GM12878 (cell line): ENCODE measurements around the gene SUGCT. TPM values are rescaled to one million over a fixed set of nuclear protein-coding genes. Genes with fewer than 3 reads are reported as not detected.

Source experiments
- ATAC-seq: fragments of 200-7000 bp; cut with Tn5 transposase; 3 replicates; pipeline ENCODE4 v1.9.1; 2020; ENCODE audit warnings: mild to moderate bottlenecking, moderate library complexity
- BruUV-seq: library from RNA; stranded (reverse); fragments of 400-500 nt; replicated peaks from 2 replicates; lab custom pipeline; 2021; lab: Mats Ljungman, UMichigan
- CTCF ChIA-PET: fragments of 300-600 bp; sonication (Branson Sonifier 250); formaldehyde crosslinking; extraction: SDS; loops from one replicate; lab custom pipeline; 2021; ENCODE audit warnings: inconsistent platforms; lab: Yijun Ruan, JAX
- POLR2A ChIA-PET: fragments of 350-600 bp; formaldehyde crosslinking; extraction: SDS; loops from one replicate; lab custom pipeline; 2021; ENCODE audit warnings: inconsistent platforms; lab: Charles Lee
- RAD21 ChIA-PET: fragments of 300-600 bp; sonication (Branson Sonifier 250); formaldehyde crosslinking; loops from one replicate; lab custom pipeline; 2023; ENCODE audit warnings: antibody characterized with exemption; ENCODE audit not compliant: unreplicated experiment; lab: Charles Lee
- SMC1A ChIA-PET: fragments of 300-600 bp; sonication (Branson Sonifier 250); formaldehyde crosslinking; loops from one replicate; lab custom pipeline; 2023; ENCODE audit not compliant: unreplicated experiment, uncharacterized antibody; lab: Charles Lee
- DNase-seq: peaks from one replicate; pipeline ENCODE4 v3.0.0-alpha.2; 2011; ENCODE audit warnings: low read depth, low spot score
- FAIRE-seq: peaks from 3 replicates; lab custom pipeline; 2011; peaks lifted over from hg19 to GRCh38; lab: Jason Lieb, UNC
- H2AFZ ChIP-seq: 2 replicates; pipeline ENCODE4 v1.6.0; 2011; ENCODE audit warnings: low read depth, low read length, control low read depth; ENCODE audit not compliant: control insufficient read depth
- H3K27ac ChIP-seq: 2 replicates; pipeline ENCODE4 v1.5.1; 2011; ENCODE audit warnings: control low read depth; ENCODE audit not compliant: control insufficient read depth, insufficient read depth
- H3K27me3 ChIP-seq, 2 experiments: replicated peaks in 1 of 2; 2 replicates each; pipeline versions ENCODE4 v1.6.0 to v1.6.1; 2011; ENCODE audit warnings: low read length in 1 of 2; ENCODE audit not compliant: control insufficient read depth in 2 of 2, insufficient read depth in 2 of 2
- H3K36me3 ChIP-seq, 2 experiments: 2 replicates each; pipeline ENCODE4 v1.5.1; 2011; ENCODE audit warnings: low read length in 1 of 2; ENCODE audit not compliant: control insufficient read depth in 2 of 2, insufficient read depth in 2 of 2
- H3K4me1 ChIP-seq: 2 replicates; pipeline ENCODE4 v1.6.1; 2011; ENCODE audit warnings: mild to moderate bottlenecking, low read length, moderate library complexity, mixed read lengths; ENCODE audit not compliant: control insufficient read depth, insufficient read depth
- H3K4me2 ChIP-seq: 2 replicates; pipeline ENCODE4 v1.6.0; 2011; ENCODE audit warnings: control low read depth; ENCODE audit not compliant: control insufficient read depth, insufficient read depth
- H3K4me3 ChIP-seq: fragments of 200-600 bp; sonication (generic); 2 replicates; pipeline ENCODE4 v1.5.1; 2016
- H3K79me2 ChIP-seq: 2 replicates; pipeline ENCODE4 v1.6.0; 2011; ENCODE audit warnings: low read length; ENCODE audit not compliant: control insufficient read depth, insufficient read depth
- H3K9ac ChIP-seq: 2 replicates; pipeline ENCODE4 v1.8.0; 2011; ENCODE audit warnings: low read length, control low read depth, mixed read lengths; ENCODE audit not compliant: control insufficient read depth, insufficient read depth
- H3K9me3 ChIP-seq: replicated peaks from 3 replicates; pipeline ENCODE4 v1.5.1; 2011; ENCODE audit warnings: mild to moderate bottlenecking, low read length; ENCODE audit not compliant: control insufficient read depth, insufficient read depth
- H4K20me1 ChIP-seq: 2 replicates; pipeline ENCODE4 v1.6.0; 2011; ENCODE audit not compliant: control insufficient read depth, insufficient read depth
- CEBPB ChIP-seq, 2 experiments: fragments of 150-350 bp in 1 of 2; IDR thresholded peaks; 2 replicates each; pipeline ENCODE4 v1.6.1; 2012 to 2014; ENCODE audit warnings: low read depth in 2 of 2, low read length in 2 of 2, borderline replicate concordance in 1 of 2, inconsistent platforms in 1 of 2
- EGR1 ChIP-seq, 2 experiments: IDR thresholded peaks; 1 replicate in 1 of 2; 2 replicates in 1 of 2; pipeline ENCODE4 v1.6.1; 2011 to 2012; ENCODE audit warnings: low read depth in 2 of 2, low read length in 2 of 2, borderline replicate concordance in 1 of 2, mild to moderate bottlenecking in 1 of 2, moderate library complexity in 1 of 2
- FOXK2 ChIP-seq: fragments of 450-650 bp; IDR thresholded peaks from 2 replicates; pipeline ENCODE4 v1.6.1; 2017; ENCODE audit warnings: mild to moderate bottlenecking, moderate library complexity
- SUZ12 ChIP-seq: fragments of 200-600 bp; sonication (generic); IDR thresholded peaks from one replicate; pipeline ENCODE4 v1.6.1; 2018; ENCODE audit warnings: antibody characterized with exemption, mild to moderate bottlenecking; ENCODE audit not compliant: unreplicated experiment
- ZNF217 ChIP-seq: fragments of 450-650 bp; IDR thresholded peaks from 2 replicates; pipeline ENCODE4 v1.6.1; 2017; ENCODE audit warnings: antibody characterized with exemption, mild to moderate bottlenecking
- in situ Hi-C: fragments of 300-500 bp; cut with MboI; formaldehyde crosslinking; loops from 9 replicates; pipeline ENCODE4 v1.14.3; 2018; ENCODE audit warnings: mixed read lengths
- intact Hi-C: fragments of 100-400 bp; cut with micrococcal nuclease; formaldehyde crosslinking; loops from one replicate; pipeline ENCODE4 v1.14.2; 2022; ENCODE audit not compliant: unreplicated experiment
- polyA plus RNA-seq, 11 experiments: library from polyadenylated mRNA; depleted of rRNA in 4 of 11; unstranded in 6 of 11; stranded (reverse) in 5 of 11; fragments of >200 nt; fragmentation: Nextera tagmentation in 4 of 11; fragmentation: Illumina TruSeq in 1 of 11; extraction: Ambion mirVana in 4 of 11; extraction: Trizol in 1 of 11; gene quantifications; 1 replicate in 1 of 11; 2 replicates in 10 of 11; pipeline versions ENCODE4 v1.2.1 to v1.2.3, GENCODE V29; 2011 to 2016; ENCODE audit warnings: inconsistent platforms in 2 of 11, missing spikeins in 2 of 11, low read depth in 1 of 11
- total RNA-seq, 4 experiments: library from RNA; depleted of rRNA in 3 of 4; stranded (reverse); fragments of >200 nt in 3 of 4; fragmentation: Illumina TruSeq in 1 of 4; extraction: Trizol in 1 of 4; gene quantifications; 2 replicates each; pipeline versions ENCODE4 v1.2.1 to v1.2.3, GENCODE V29; 2013 to 2021
- TF ChIP-seq, protein P1 (sequence below): fragments of 450-650 bp; IDR thresholded peaks from 2 replicates; pipeline ENCODE4 v1.6.1; 2016; ENCODE audit warnings: mild to moderate bottlenecking
- TF ChIP-seq, protein P2 (sequence below): IDR thresholded peaks from 2 replicates; pipeline ENCODE4 v1.6.1; 2012; ENCODE audit warnings: low read length, inconsistent platforms
- TF ChIP-seq, protein P3 (sequence below): fragments of 450-650 bp; IDR thresholded peaks from 2 replicates; pipeline ENCODE4 v1.6.1; 2017; ENCODE audit warnings: low read depth, mild to moderate bottlenecking, moderate library complexity
- TF ChIP-seq, protein P4 (sequence below): IDR thresholded peaks from 2 replicates; pipeline ENCODE4 v1.6.1; 2012; ENCODE audit warnings: low read depth, low read length, improper control_type of control experiment
- TF ChIP-seq, protein P5 (sequence below): IDR thresholded peaks from 2 replicates; pipeline ENCODE4 v1.6.1; 2011; ENCODE audit warnings: borderline replicate concordance, low read depth, mild to moderate bottlenecking, moderate library complexity, low read length; ENCODE audit not compliant: insufficient read depth, poor library complexity, severe bottlenecking
- TF ChIP-seq, protein P6 (sequence below): fragments of 450-650 bp; IDR thresholded peaks from 2 replicates; pipeline ENCODE4 v1.6.1; 2017; ENCODE audit warnings: mild to moderate bottlenecking, moderate library complexity

Gene SUGCT
- total and polyA plus RNA-seq, 10 of the 15 experiments (the other 5 are each of a cell fraction or from before 2014, with no cell fraction given) = 0.08 to 1.2 (median 0.67) TPM; not detected in 1

DNA sequence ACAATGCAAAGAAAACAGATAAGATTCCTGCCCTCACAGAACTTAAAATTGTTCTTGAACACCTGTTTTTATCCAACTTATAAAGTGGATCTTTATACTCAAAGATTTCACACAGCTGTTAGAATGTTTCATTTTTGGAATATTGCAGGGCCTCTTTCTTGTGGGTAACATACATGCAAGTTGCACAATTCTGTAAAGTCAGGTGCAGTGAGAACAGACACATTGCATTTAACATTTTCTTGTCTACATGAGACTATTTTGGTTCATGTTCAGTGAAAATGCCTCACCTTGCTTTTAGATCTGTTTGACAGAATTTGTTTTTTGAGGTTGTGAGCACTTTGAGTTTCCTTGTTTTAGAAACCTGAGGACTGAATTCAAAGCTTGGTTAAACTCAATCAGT is 707.8 kb downstream of the SUGCT start:
- H2AFZ ChIP-seq = no peak overlapping the region
- no peak for ATAC-seq
- no TSS peak for BruUV-seq
- no peak for FAIRE-seq
- H3K79me2 ChIP-seq = no peaks in the 10 kb centered on the region
- no peaks in the 10 kb centered on the region for H4K20me1 ChIP-seq
- H3K9me3 ChIP-seq = no peaks in the 10 kb centered on the region; the same call in 2 of the 3 replicates
- H3K36me3 ChIP-seq = no peaks in the 10 kb centered on the region
- no peaks in the 10 kb centered on the region for H3K4me1 ChIP-seq
- CTCF ChIA-PET = no interaction called here
- POLR2A ChIA-PET = no interaction called here
- H3K27me3 ChIP-seq = no peaks in the 10 kb centered on the region
- in situ Hi-C loops = no loop called here
- intact Hi-C loops = no loop called here
- H3K9ac ChIP-seq = no peak overlapping the region
- TF ChIP-seq, protein P1, sequence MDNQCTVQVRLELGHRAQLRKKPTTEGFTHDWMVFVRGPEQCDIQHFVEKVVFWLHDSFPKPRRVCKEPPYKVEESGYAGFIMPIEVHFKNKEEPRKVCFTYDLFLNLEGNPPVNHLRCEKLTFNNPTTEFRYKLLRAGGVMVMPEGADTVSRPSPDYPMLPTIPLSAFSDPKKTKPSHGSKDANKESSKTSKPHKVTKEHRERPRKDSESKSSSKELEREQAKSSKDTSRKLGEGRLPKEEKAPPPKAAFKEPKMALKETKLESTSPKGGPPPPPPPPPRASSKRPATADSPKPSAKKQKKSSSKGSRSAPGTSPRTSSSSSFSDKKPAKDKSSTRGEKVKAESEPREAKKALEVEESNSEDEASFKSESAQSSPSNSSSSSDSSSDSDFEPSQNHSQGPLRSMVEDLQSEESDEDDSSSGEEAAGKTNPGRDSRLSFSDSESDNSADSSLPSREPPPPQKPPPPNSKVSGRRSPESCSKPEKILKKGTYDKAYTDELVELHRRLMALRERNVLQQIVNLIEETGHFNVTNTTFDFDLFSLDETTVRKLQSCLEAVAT = no peak
- TF ChIP-seq, protein P2, sequence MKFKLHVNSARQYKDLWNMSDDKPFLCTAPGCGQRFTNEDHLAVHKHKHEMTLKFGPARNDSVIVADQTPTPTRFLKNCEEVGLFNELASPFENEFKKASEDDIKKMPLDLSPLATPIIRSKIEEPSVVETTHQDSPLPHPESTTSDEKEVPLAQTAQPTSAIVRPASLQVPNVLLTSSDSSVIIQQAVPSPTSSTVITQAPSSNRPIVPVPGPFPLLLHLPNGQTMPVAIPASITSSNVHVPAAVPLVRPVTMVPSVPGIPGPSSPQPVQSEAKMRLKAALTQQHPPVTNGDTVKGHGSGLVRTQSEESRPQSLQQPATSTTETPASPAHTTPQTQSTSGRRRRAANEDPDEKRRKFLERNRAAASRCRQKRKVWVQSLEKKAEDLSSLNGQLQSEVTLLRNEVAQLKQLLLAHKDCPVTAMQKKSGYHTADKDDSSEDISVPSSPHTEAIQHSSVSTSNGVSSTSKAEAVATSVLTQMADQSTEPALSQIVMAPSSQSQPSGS = no peak
- TF ChIP-seq FOXK2 = no peak
- TF ChIP-seq CEBPB (IDR thresholded peaks at IDR 0.05; ENCODE audit: borderline replicate concordance in 1 of 2, low read depth in 2 of 2, low read length in 2 of 2) = no peak
- TF ChIP-seq, protein P3, sequence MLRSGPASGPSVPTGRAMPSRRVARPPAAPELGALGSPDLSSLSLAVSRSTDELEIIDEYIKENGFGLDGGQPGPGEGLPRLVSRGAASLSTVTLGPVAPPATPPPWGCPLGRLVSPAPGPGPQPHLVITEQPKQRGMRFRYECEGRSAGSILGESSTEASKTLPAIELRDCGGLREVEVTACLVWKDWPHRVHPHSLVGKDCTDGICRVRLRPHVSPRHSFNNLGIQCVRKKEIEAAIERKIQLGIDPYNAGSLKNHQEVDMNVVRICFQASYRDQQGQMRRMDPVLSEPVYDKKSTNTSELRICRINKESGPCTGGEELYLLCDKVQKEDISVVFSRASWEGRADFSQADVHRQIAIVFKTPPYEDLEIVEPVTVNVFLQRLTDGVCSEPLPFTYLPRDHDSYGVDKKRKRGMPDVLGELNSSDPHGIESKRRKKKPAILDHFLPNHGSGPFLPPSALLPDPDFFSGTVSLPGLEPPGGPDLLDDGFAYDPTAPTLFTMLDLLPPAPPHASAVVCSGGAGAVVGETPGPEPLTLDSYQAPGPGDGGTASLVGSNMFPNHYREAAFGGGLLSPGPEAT = no peak
- TF ChIP-seq SUZ12 = no peak
- TF ChIP-seq, protein P4, sequence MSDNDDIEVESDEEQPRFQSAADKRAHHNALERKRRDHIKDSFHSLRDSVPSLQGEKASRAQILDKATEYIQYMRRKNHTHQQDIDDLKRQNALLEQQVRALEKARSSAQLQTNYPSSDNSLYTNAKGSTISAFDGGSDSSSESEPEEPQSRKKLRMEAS = no peak
- no peak for TF ChIP-seq EGR1 (IDR thresholded peaks at IDR 0.05; ENCODE audit: borderline replicate concordance in 1 of 2, low read depth in 2 of 2, low read length in 2 of 2)
- TF ChIP-seq, protein P5, sequence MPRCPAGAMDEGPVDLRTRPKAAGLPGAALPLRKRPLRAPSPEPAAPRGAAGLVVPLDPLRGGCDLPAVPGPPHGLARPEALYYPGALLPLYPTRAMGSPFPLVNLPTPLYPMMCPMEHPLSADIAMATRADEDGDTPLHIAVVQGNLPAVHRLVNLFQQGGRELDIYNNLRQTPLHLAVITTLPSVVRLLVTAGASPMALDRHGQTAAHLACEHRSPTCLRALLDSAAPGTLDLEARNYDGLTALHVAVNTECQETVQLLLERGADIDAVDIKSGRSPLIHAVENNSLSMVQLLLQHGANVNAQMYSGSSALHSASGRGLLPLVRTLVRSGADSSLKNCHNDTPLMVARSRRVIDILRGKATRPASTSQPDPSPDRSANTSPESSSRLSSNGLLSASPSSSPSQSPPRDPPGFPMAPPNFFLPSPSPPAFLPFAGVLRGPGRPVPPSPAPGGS = no peak
- TF ChIP-seq, protein P6, sequence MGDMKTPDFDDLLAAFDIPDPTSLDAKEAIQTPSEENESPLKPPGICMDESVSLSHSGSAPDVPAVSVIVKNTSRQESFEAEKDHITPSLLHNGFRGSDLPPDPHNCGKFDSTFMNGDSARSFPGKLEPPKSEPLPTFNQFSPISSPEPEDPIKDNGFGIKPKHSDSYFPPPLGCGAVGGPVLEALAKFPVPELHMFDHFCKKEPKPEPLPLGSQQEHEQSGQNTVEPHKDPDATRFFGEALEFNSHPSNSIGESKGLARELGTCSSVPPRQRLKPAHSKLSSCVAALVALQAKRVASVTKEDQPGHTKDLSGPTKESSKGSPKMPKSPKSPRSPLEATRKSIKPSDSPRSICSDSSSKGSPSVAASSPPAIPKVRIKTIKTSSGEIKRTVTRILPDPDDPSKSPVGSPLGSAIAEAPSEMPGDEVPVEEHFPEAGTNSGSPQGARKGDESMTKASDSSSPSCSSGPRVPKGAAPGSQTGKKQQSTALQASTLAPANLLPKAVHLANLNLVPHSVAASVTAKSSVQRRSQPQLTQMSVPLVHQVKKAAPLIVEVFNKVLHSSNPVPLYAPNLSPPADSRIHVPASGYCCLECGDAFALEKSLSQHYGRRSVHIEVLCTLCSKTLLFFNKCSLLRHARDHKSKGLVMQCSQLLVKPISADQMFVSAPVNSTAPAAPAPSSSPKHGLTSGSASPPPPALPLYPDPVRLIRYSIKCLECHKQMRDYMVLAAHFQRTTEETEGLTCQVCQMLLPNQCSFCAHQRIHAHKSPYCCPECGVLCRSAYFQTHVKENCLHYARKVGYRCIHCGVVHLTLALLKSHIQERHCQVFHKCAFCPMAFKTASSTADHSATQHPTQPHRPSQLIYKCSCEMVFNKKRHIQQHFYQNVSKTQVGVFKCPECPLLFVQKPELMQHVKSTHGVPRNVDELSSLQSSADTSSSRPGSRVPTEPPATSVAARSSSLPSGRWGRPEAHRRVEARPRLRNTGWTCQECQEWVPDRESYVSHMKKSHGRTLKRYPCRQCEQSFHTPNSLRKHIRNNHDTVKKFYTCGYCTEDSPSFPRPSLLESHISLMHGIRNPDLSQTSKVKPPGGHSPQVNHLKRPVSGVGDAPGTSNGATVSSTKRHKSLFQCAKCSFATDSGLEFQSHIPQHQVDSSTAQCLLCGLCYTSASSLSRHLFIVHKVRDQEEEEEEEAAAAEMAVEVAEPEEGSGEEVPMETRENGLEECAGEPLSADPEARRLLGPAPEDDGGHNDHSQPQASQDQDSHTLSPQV = no peak
- TF ChIP-seq ZNF217 = no peak
- TF ChIP-seq, all 136 proteins: peak for 0
- SMC1A ChIA-PET = interaction anchor here (1.0 kb wide), 1 partner anchor 9 kb away, joined by 3 read pairs; no protein-coding TSS in a partner anchor
- Histone ChIP-seq H3K4me3 (no peak overlapping the region), H3K4me2 (no peak overlapping the region), H3K27ac (no peak overlapping the region)
- RAD21 ChIA-PET = no interaction called here
- DNase-seq = no peak
